Stimulated activated CD8-positive, alpha-beta memory T cell treated with anti-CD3 and anti-CD28 coated beads, Interleukin-7, amount 100 ng/mL, for 48 hours (primary cell): ENCODE data around the gene ZNF580.

Experiments
- DNase-seq, 2 donors: peaks; one replicate each; pipeline ENCODE4 v3.0.0-alpha.2; 2020; ENCODE audit warnings: low read depth in 1 of 2; ENCODE audit errors: extremely low read depth in 1 of 2

ZNF580 gene

GRCh38 chr19:55644842-55645511, 4.2 kb downstream of the ZNF580 start:
- DNase-seq, result no peak

- DNase-seq, result no peak
These were observed 4.7 kb downstream of the ZNF580 start for GRCh38 chr19:55645512-55645881.

DNA sequence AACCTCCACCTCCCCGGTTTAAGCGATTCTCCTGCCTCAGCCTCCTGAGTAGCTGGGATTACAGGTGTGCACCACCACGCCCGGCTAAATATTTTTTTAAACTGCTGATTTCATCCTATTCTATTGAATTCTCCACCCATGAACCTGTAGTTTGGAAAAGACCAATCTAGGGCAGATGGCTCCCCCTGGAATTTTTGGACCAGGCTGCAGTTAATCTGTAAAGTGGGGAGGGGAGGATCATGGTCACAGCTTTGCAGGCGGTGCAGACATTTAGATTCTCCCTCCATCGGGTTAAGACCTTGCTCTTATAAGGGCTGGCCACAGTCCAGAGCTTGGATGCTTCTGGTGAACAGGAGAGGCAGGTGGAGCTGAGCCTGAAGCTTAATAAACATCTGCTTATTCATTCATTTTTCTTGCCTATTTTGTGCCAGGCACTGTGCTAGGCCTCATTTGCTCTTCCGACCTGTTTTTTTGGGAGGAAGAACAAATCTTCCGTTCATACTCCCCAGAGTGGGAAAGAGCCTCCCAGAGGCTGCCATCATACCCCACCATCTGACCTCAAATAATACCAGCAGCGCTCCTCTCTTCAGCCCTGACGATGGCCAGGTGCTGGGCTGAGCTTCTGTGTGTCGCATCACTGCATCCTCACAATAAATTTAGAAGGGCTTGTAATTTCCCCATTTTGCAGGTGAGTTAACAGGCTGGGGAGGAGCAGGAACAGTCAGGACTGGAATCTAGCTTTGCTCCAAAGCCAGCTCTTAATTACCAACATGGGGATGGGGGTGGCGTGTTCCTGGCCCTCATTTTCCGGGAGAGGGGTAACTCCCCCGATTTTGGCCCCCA, 6.3 kb downstream of the ZNF580 start:
- no peak for DNase-seq

DNA sequence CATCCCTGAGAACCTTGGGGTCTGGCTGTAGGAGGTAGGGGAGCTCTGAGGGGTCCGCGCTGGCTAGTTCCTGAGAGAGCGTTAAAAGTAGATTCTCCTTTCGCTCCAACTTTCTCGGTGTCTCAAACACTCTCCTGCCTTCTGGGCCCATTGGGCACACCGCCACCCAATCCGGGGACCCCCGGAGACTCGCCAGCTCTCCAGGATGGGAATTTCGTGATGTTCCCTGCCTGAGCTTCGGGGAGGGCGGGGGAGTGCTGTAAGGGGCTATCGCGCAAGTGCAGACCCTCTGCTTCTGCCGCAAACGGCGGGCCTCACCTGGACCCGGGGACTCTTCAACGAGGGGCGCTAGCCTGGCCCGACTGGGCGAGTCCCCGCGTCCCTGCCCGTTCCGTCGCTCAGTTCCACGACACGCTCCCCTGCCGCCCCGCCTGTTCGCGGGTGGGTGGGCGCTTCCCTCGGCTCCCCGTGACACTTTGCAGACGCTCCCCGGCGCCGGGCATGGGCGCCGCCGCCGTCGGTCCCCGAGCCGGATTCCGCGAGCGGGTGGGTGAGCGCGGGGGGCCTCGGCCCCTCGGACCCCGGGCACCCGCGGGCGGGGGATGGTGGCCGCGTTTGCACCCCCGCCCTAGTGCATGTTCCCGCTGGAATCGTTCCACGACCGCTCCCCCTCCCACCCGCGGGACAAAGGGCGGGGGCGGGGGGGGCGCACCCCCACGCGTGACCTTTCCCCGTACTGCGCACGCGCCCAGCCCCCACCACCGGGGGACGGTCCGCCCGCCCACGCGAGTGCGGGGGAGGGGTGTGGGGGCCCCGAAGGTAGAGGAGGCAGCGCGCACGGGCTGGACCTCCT, 7.2 kb downstream of the ZNF580 start, which contains the start of gene CCDC106:
CCDC106 (plus strand) TSS at position 481 of the 853 bp plus-strand sequence. CDS start 835 bp downstream, outside the sequence.
- DNase-seq, result no peak

GRCh38 chr19:55648585-55649267, 7.9 kb downstream of the ZNF580 start:
- DNase-seq, result no peak

DNA sequence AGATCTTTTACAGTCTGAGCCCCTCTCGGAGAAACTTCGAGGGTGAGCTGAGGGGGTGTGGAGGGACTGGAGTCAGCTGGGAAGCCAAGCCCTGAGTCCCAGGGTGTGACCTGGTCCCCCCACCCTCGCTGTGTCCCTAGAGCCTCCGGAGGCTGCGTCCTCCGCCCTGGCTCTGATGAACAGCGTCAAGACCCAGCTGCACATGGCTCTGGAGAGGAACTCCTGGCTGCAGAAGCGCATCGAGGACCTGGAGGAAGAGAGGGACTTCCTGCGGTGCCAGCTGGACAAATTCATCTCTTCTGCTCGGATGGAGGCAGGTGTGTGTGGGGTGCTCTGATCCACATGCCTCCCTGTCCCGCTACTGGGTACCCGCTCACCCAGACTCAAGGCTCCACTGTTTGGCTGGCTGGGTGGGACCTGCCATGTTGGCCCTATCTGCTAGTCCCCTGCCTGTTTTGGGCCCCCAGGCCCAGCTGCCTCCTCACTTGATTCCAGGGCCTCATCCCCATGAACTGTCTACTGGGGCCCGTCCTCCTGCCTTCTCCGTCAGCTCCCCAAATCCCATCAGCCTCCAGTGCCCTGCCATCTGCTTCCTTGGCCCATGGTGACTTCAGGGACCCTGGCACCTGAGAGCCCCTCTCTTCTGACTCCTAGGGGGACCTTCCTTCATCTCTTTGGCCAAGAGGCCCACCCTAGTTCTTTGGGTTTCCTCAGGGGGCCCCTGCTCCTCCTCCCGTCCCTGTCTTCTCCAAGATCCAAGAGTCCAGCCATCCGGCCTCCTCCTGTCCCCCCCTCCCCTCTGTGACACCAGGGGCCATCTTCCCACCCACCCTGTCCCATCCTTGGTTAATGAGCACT, 8.7 kb downstream of the ZNF580 start:
- DNase-seq, result no peak

- no peak for DNase-seq
These were observed 9.3 kb downstream of the ZNF580 start for GRCh38 chr19:55650126-55650557.

DNA sequence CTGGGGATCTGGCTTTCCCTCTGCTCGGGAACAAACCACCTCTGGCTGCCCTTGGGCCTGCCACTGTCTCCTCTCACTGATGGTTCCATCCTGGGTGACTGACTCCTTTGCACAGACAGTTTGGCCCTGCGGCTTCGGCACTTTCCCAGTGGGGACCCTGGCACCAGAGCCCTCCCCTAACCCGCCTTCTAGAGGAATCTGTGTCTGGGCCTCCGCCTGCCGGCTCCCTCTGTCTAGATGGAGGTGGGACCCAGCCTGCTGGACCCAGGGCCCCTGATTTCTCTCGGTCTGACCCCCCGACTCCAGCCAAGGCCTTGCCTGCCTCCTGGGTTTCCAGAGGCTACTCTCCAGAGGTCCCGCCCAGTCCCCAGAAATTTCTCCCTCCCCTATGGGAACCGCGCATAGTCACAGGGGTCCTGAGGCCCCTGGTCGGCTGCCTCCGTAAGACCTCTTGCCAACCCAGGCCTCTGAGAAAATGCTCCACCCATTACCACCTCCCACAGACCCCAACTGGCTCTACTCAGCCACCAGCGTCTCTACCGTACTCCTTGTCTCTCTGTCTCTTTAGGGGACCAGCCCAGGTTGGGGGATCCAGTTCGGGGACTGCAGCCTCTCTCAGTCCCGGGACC, 9.9 kb downstream of the ZNF580 start:
- DNase-seq, result no peak

DNA sequence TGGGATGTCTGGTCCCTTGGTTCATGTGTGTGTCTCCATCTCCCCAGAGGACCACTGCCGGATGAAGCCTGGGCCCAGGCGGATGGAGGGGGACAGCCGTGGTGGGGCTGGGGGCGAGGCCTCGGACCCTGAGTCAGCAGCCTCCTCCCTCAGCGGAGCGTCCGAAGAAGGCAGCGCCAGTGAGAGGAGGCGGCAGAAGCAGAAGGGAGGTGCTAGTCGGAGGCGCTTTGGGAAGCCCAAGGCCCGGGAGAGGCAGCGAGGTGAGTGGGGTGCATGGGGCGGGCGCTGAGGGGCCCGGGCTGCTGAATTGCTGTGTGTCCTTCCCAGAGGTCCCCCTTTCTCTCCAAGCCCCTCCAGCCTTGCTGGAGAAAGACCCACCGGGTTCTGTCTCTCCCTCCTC, 10.4 kb downstream of the ZNF580 start:
- DNase-seq, result no peak

GRCh38 chr19:55652311-55653128, 11.7 kb downstream of the ZNF580 start:
- DNase-seq, result no peak

GRCh38 chr19:55653651-55654322, 13.0 kb downstream of the ZNF580 start:
- peak; percentile 93 to 95 for DNase-seq

GRCh38 chr19:55654323-55654867, 13.6 kb downstream of the ZNF580 start:
- peak; percentile 93 to 99 for DNase-seq

GRCh38 chr19:55654868-55655647, 14.3 kb downstream of the ZNF580 start, which contains the start of gene U2AF2:
Gene U2AF2 (plus strand): TSS chr19:55655035. CDS start chr19:55655105, 70 bp downstream.
- DNase-seq, result peak; percentile 88 to 91

GRCh38 chr19:55655648-55656040, 14.8 kb downstream of the ZNF580 start:
- no peak for DNase-seq

DNA sequence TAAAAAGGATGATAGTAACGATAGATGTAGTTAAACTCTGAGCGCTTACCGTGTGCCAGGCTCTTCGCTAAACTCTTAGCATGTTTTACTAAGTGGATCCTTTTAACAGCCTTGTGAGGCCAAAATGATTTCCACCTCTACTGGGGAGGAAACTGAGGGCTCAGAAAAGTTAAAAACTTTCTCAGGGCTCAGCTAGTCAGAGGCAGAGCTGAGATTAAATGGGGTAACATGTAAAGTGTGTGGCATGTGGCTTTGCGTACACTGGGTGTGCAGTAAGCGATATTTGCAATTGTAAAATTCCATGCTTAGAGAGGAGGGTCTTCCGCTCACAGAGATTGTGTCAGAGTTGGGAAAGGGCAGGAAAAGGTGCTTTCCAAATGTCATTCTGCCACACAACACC, 15.8 kb downstream of the ZNF580 start:
- DNase-seq, result no peak

DNA sequence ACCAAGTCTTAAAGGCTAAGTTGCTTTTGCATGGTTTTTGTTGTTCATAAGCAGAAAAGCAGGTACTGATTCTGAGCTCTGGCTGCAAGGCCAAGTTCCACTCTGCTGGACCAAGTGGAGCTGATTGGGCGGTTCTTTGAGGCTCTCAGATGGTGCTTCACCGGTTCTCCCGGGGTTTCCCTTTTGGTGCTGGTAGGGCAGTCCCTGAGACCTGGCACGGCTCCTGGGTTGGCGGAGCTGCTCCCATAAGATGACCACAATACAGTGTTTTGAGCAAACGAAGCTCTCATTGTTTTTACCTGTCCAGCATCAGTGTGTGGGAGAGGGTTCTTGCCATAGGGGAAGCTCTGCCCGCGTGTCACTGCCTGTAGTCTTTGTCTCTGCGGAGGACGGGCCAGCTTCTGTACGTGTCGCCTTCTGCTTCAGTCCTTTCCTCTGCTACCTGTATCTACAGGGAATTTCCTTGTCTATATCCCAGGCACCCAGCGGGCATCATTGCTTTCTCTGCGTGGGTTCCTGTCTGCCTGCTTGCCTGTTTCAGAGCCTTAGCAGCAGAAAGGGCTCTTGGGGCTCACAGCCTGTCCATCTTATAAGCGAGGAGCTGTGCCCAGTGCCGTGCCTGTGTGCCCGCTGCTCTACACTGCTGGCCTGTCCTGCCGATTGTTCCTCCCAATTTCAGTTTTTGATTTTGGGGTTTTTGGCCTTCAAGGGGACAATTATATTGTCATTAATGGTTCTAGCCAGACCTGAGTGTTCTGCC, 16.4 kb downstream of the ZNF580 start:
- DNase-seq, result no peak
